KMS-11 (cell line): ENCODE measurements around the gene PDE3A.
A peak's percentile ranks its signal among the peaks of the same experiment; 100 is the strongest.
"Not testable (repeated sequence)": the region's sequence is repeated elsewhere in the genome, so short reads cannot be mapped to it uniquely, and the experiment has no call there.

Source experiments
- H2AFZ ChIP-seq: fragments of 200-600 bp; sonication (generic); 2 replicates; pipeline ENCODE4 v1.6.1; 2016; ENCODE audit warnings: antibody characterized with exemption, mixed run types, low read depth
- H3K27ac ChIP-seq: fragments of 200-600 bp; sonication (generic); 2 replicates; pipeline ENCODE4 v1.6.1; 2016; ENCODE audit warnings: mild to moderate bottlenecking, mixed run types
- H3K27me3 ChIP-seq: fragments of 200-600 bp; sonication (generic); 2 replicates; pipeline ENCODE4 v1.6.1; 2017; ENCODE audit warnings: mild to moderate bottlenecking, low read depth, mixed run types, moderate library complexity; ENCODE audit not compliant: insufficient read depth
- H3K36me3 ChIP-seq: fragments of 200-600 bp; sonication (generic); 2 replicates; pipeline ENCODE4 v1.6.1; 2017; ENCODE audit warnings: mild to moderate bottlenecking, mixed run types; ENCODE audit not compliant: insufficient read depth
- H3K4me1 ChIP-seq: fragments of 200-600 bp; sonication (generic); 2 replicates; pipeline ENCODE4 v1.6.1; 2016; ENCODE audit warnings: mild to moderate bottlenecking, low read depth, mixed run types; ENCODE audit not compliant: poor library complexity, severe bottlenecking
- H3K4me2 ChIP-seq: fragments of 200-600 bp; sonication (generic); 2 replicates; pipeline ENCODE4 v1.7.0; 2016; ENCODE audit warnings: mild to moderate bottlenecking, mixed run types
- H3K4me3 ChIP-seq: fragments of 200-600 bp; sonication (generic); IDR thresholded peaks from 2 replicates; pipeline ENCODE4 v1.6.1; 2017; ENCODE audit warnings: low read depth, low read length, mixed read lengths; ENCODE audit not compliant: insufficient read depth
- H3K79me2 ChIP-seq: fragments of 200-600 bp; sonication (generic); 2 replicates; pipeline ENCODE4 v1.6.1; 2016; ENCODE audit warnings: low read depth, mixed run types; ENCODE audit not compliant: insufficient read depth
- H3K9ac ChIP-seq: fragments of 200-600 bp; sonication (generic); 2 replicates; pipeline ENCODE4 v1.6.1; 2016; ENCODE audit warnings: mild to moderate bottlenecking, mixed run types
- H4K20me1 ChIP-seq: fragments of 200-600 bp; sonication (generic); 2 replicates; pipeline ENCODE4 v1.6.1; 2016; ENCODE audit warnings: mild to moderate bottlenecking, mixed run types; ENCODE audit not compliant: insufficient read depth
- CTCF ChIP-seq: fragments of 200-600 bp; sonication (generic); conservative IDR thresholded peaks from 2 replicates; pipeline ENCODE4 v1.6.1; 2017; ENCODE audit warnings: low read depth, mild to moderate bottlenecking, antibody characterized with exemption, low read length, moderate library complexity, mixed read lengths

PDE3A gene

DNA sequence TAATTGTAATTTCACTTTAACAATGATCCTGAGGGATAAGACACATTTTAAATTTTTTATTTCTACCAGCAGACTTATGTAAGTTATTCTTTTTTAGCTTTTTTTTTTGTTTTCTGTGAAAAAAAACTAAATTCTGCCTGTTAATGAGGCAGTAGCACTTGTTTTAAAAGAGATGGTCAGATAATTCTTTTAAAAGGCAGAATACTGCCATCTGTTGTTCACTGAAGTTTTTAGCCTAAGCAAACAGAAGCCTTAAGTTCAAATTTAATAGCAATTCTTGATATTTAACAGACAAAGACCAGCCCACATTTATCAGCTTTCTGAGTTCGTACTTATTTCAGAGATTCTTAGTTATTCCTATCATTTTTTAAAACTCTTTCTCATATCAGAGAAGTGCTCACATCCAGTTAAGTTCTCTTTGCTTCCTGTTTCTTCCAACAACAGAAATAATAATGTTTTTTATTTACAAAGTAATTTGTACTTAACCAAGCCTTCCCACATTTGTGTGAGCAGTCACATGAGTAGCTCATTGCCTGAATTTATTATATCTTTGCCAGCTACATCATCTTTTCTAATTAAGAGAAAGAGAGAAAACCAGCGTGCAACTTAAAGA, 233.4 kb downstream of the PDE3A start:
- 0 out of 2 replicates have a peak, but pooled peaks have one; percentile 17 for TF ChIP-seq CTCF
- no peak overlapping the region for H3K27ac ChIP-seq
- no peak overlapping the region for H2AFZ ChIP-seq
- H3K4me1 ChIP-seq, result no peaks in the 10 kb centered on the region
- no peaks in the 10 kb centered on the region for H3K27me3 ChIP-seq
- no peaks in the 10 kb centered on the region for H3K36me3 ChIP-seq
- H3K9ac ChIP-seq, result no peak overlapping the region
- H4K20me1 ChIP-seq, result no peaks in the 10 kb centered on the region
- H3K79me2 ChIP-seq, result no peaks in the 10 kb centered on the region
- no peak overlapping the region for H3K4me3 ChIP-seq
- no peak overlapping the region for H3K4me2 ChIP-seq

DNA sequence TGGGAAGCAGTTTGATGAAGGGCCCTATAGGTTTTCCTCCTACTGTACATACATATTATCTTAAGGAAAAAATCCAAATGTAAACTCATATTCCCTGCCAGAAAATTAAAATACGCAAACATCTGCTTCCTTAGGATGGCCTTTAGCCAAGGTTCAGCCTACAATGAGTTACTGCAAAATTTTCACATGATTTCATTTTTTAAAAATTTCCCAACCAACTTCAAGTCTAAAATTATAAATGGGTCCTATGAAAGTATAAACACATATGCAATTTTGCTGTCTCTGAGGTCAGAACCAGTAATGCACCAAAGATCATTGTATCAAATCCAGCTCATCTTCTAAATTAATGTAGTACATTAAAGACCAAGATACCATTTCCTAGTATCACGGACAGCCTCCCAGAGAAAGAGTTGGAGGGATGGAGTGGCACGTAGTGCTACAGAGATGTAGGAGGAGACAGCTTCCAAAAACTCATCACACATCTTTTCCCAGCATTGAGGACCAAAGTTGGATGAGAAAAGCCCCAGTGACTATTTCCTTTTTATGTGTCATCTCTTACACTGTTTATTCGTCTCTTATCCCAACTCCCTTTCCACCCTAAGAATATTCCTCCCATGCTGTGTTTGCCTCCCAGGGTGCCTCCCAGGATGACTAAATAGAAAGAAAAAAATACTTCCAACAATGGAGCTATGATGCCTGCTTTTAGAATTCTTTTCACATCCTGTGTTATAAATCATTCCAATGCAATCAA, 234.5 kb downstream of the PDE3A start:
- H3K27ac ChIP-seq, result no peak overlapping the region
- H3K4me2 ChIP-seq, result no peak overlapping the region
- no peaks in the 10 kb centered on the region for H3K79me2 ChIP-seq
- no peaks in the 10 kb centered on the region for H4K20me1 ChIP-seq
- TF ChIP-seq CTCF, result no peak
- H3K27me3 ChIP-seq, result no peaks in the 10 kb centered on the region
- no peak overlapping the region for H3K9ac ChIP-seq
- H3K4me3 ChIP-seq, result no peak overlapping the region
- H3K36me3 ChIP-seq, result no peaks in the 10 kb centered on the region
- no peak overlapping the region for H2AFZ ChIP-seq
- no peaks in the 10 kb centered on the region for H3K4me1 ChIP-seq

- H3K4me1 ChIP-seq, result no peaks in the 10 kb centered on the region
Measured at GRCh38 chr12:20604408-20605067, 236.2 kb downstream of the PDE3A start.

DNA sequence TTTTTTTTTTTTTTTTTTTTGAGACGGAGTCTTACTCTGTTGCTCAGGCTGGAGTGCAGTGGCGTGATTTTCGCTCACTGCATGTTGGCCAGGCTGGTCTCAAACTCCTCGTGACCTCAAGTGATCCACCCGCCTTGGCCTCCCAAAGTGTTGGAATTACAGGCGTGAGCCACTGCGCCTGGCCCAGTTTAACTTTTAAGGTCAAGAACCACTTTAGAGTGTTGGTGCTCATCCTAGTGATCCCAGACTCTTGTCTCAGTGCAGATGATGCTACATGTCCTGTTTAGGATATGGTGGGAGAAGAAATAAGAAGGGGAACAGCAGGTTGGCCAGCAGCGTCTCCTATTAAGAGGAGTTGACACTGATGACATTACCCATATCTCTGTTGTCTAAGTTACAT, 246.7 kb downstream of the PDE3A start:
- not testable (repeated sequence) for H3K27me3 ChIP-seq, H3K79me2 ChIP-seq, H2AFZ ChIP-seq, H3K9ac ChIP-seq, H3K4me3 ChIP-seq, H3K36me3 ChIP-seq, H3K4me2 ChIP-seq, H3K27ac ChIP-seq, H3K4me1 ChIP-seq, H4K20me1 ChIP-seq

More at GRCh38 chr12:20604408-20605067, 236.2 kb downstream of the PDE3A start:
- Histone ChIP-seq H3K9ac (no peak overlapping the region), H3K27me3 (no peaks in the 10 kb centered on the region), H2AFZ (no peak overlapping the region), H3K79me2 (no peaks in the 10 kb centered on the region), H4K20me1 (no peaks in the 10 kb centered on the region), H3K36me3 (no peaks in the 10 kb centered on the region), H3K4me3 (no peak overlapping the region), H3K4me2 (no peak overlapping the region), H3K27ac (no peak overlapping the region)
- TF ChIP-seq CTCF, result no peak

DNA sequence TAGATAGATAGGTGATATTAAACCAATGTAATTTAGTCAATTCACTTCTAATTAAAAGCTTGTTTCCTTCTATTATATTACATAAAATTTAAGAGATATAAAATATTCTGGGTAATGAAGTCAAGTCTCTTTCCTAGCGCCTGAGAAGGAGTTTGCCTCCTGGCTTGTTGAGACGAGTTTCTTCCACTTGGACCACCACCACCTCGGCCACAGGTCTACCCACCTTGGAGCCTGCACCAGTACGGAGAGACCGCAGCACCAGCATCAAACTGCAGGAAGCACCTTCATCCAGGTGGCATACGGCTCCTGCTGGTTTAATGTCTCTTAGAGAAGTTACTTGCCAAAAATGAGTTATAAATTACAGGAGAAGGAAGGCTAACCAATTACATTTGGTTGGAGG, 247.8 kb downstream of the PDE3A start:
- no peak overlapping the region for H3K4me2 ChIP-seq
- no peaks in the 10 kb centered on the region for H3K36me3 ChIP-seq

More for the DNA sequence above, 247.8 kb downstream of the PDE3A start:
- no peaks in the 10 kb centered on the region for H4K20me1 ChIP-seq
- no peak overlapping the region for H2AFZ ChIP-seq
- no peaks in the 10 kb centered on the region for H3K4me1 ChIP-seq
- no peaks in the 10 kb centered on the region for H3K27me3 ChIP-seq
- no peak overlapping the region for H3K9ac ChIP-seq
- H3K4me3 ChIP-seq, result no peak overlapping the region
- H3K27ac ChIP-seq, result no peak overlapping the region
- no peak for TF ChIP-seq CTCF
- H3K79me2 ChIP-seq, result no peaks in the 10 kb centered on the region
